ENCODE measurements around the gene TAS1R3.

DNA sequence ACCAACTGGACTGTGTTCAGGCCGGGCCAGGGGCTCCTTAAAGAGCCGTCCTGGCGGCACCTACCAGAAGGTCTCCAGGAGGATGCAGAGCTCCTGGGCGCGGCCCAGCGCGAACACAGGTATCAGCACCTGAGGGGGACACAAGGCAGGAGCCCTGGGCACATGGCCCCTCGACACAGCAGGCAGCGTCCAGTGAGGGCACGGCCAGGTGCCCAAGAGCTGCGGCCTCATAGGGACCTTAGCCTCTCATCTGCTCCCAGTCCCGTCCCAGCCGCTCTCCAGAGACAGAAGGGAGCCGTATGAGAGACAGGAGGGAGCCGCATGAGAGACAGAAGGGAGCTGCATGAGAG is 16.9 kb upstream of the TAS1R3 start:
- TF ChIP-seq TAF1 (IDR thresholded peaks at IDR 0.05; ENCODE audit: borderline replicate concordance, insufficient read depth, low read length) (no peak), POLR2AphosphoS5 (IDR thresholded peaks at IDR 0.05; ENCODE audit: low read depth, low read length) (no peak), FOXP2 (optimal IDR thresholded peaks at IDR 0.05; ENCODE audit: borderline replicate concordance, extremely low read depth, extremely low read length, insufficient read depth) (no peak), REST (IDR thresholded peaks at IDR 0.05; ENCODE audit: insufficient read depth in 1 of 2, low read depth in 2 of 2, low read length in 2 of 2) (no peak), SIN3A (IDR thresholded peaks at IDR 0.05; ENCODE audit: borderline replicate concordance, insufficient read depth, low read length) (no peak)

All from PFSK-1 (cell line).